HL-60 (cell line): ENCODE results near the gene TDRD9.

Source experiments
- GABPA ChIP-seq: IDR thresholded peaks from 2 replicates; pipeline ENCODE4 v1.6.1; 2012; ENCODE audit warnings: low read depth
- POLR2AphosphoS5 ChIP-seq: IDR thresholded peaks from 2 replicates; pipeline ENCODE4 v1.6.1; 2012; ENCODE audit warnings: low read depth
- SPI1 ChIP-seq: IDR thresholded peaks from 2 replicates; pipeline ENCODE4 v1.6.1; 2012; ENCODE audit warnings: low read depth, mild to moderate bottlenecking, borderline replicate concordance
- TF ChIP-seq, protein P1 (sequence below): IDR thresholded peaks from one replicate; pipeline ENCODE4 v1.5.1; 2011; ENCODE audit warnings: low read length, control low read depth, inconsistent platforms; ENCODE audit not compliant: insufficient read depth
- TF ChIP-seq, protein P2 (sequence below): IDR thresholded peaks from 2 replicates; pipeline ENCODE4 v1.6.1; 2012; ENCODE audit warnings: low read depth; ENCODE audit not compliant: insufficient replicate concordance

DNA sequence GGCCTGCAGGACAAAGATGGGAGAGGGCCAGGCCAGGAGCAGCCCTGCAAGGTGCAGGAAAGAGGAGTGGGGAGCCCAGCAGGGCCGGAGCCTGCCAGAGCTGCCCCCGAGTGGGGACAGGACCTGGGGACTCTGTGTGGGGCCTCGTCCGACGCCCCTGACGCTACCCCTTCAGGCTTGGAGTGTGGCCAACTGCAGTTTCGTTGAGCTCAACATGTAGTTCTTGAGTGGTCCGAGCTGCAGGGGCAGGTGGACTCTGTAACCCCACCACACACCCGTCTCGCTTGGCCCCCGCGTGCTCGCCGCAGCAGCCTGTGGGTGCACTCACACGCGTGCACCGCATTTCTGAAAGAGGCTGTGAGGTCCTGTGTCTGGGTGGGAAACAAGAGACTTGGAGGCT, 159.2 kb downstream of the TDRD9 start:
- TF ChIP-seq, protein P1, sequence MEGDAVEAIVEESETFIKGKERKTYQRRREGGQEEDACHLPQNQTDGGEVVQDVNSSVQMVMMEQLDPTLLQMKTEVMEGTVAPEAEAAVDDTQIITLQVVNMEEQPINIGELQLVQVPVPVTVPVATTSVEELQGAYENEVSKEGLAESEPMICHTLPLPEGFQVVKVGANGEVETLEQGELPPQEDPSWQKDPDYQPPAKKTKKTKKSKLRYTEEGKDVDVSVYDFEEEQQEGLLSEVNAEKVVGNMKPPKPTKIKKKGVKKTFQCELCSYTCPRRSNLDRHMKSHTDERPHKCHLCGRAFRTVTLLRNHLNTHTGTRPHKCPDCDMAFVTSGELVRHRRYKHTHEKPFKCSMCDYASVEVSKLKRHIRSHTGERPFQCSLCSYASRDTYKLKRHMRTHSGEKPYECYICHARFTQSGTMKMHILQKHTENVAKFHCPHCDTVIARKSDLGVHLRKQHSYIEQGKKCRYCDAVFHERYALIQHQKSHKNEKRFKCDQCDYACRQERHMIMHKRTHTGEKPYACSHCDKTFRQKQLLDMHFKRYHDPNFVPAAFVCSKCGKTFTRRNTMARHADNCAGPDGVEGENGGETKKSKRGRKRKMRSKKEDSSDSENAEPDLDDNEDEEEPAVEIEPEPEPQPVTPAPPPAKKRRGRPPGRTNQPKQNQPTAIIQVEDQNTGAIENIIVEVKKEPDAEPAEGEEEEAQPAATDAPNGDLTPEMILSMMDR = no peak
- TF ChIP-seq SPI1 (no peak), POLR2AphosphoS5 (no peak), GABPA (no peak)
- TF ChIP-seq, protein P2, sequence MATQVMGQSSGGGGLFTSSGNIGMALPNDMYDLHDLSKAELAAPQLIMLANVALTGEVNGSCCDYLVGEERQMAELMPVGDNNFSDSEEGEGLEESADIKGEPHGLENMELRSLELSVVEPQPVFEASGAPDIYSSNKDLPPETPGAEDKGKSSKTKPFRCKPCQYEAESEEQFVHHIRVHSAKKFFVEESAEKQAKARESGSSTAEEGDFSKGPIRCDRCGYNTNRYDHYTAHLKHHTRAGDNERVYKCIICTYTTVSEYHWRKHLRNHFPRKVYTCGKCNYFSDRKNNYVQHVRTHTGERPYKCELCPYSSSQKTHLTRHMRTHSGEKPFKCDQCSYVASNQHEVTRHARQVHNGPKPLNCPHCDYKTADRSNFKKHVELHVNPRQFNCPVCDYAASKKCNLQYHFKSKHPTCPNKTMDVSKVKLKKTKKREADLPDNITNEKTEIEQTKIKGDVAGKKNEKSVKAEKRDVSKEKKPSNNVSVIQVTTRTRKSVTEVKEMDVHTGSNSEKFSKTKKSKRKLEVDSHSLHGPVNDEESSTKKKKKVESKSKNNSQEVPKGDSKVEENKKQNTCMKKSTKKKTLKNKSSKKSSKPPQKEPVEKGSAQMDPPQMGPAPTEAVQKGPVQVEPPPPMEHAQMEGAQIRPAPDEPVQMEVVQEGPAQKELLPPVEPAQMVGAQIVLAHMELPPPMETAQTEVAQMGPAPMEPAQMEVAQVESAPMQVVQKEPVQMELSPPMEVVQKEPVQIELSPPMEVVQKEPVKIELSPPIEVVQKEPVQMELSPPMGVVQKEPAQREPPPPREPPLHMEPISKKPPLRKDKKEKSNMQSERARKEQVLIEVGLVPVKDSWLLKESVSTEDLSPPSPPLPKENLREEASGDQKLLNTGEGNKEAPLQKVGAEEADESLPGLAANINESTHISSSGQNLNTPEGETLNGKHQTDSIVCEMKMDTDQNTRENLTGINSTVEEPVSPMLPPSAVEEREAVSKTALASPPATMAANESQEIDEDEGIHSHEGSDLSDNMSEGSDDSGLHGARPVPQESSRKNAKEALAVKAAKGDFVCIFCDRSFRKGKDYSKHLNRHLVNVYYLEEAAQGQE = no peak
